Measurements from ENCODE around the gene OAT.
A peak's percentile ranks its signal among the peaks of the same experiment; 100 is the strongest.
"Not testable (repeated sequence)": the region's sequence is repeated elsewhere in the genome, so short reads cannot be mapped to it uniquely, and the experiment has no call there.

The OAT gene

DNA sequence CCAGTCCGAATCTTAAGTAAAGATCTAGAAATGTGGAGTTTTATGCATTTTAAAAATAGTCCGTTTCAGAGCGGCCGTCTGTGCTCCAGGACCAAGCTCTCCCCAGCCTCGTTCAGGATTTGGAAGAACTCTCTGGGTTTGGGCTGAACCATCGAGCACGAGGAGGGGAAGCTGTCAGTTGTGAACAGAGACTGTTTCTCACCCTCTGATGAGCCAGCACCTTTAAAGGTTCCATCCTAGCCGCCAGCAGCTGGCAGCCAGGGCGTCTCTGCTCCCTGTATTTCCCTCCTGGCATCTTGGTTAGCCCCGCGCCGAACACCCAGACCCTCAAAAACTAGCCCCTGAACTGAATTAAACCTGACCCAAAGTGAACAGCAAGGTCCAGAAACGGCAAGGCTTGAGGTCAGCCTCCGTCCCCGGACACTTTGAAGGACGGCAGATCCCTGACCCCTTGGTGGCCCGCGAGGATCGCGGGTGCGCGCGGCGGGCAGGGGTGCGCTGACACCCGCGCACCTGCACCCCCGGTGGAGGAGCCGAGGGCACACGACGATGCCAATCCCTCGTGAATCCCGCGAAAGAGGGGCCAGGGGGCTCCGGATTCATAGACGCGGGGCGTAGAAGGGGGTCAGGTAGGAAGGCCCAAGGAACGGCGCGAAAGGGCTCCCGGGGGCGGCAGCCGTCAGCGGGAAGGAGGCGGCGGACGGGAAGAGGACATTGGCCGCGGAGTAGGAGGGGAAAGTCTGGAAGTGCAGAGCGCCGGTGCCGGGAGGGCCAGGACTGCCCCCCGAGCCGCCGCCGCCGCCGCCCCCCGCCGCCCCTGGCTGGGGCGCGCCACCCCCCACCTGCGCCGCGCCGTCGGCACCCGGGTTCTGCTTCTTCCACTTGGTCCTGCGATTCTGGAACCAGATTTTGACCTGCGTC lies 28.4 kb upstream of the OAT start:
- no peaks in the 10 kb centered on the region for H3K9me3 ChIP-seq (ENCODE audit: control insufficient read depth, insufficient read depth, low read depth, low read length)
- no peaks in the 10 kb centered on the region for H3K36me3 ChIP-seq (ENCODE audit: control insufficient read depth, insufficient read depth, low read length)
- peaks cover 56% of the 10 kb centered on the region for H3K27me3 ChIP-seq (ENCODE audit: control insufficient read depth, insufficient read depth, low read length)
- peak overlapping the region; percentile 65 for H3K9ac ChIP-seq (ENCODE audit: low read length)
- peak overlapping the region; percentile 58 for H3K4me3 ChIP-seq (ENCODE audit: low read depth, low read length)
- H3K4me1 ChIP-seq (ENCODE audit: control insufficient read depth, insufficient read depth, low read length): peaks cover 17% of the 10 kb centered on the region
- no peak overlapping the region for H3K27ac ChIP-seq (ENCODE audit: low read depth, low read length)

DNA sequence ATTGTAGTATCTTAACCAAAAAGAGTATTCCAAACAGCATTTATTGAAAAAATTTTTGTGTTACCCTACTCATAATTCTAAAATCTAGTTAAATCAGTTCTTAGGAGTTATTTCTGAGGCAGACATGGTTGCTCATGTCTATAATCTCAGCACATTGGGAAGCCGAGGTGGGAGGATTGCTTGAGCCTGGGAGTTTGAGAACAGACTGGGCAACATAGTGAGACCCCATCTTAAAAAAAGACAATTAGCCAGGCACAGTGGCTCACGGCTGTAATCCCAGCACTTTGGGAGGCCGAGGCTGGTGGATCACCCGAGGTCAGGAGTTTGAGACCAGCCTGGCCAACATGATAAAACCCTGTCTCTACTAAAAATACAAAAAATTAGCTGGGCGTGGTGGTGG lies 23.0 kb upstream of the OAT start:
- H3K9me3 ChIP-seq (ENCODE audit: control insufficient read depth, insufficient read depth, low read depth, low read length); H3K4me3 ChIP-seq (ENCODE audit: low read depth, low read length); H3K9ac ChIP-seq (ENCODE audit: low read length); H3K36me3 ChIP-seq (ENCODE audit: control insufficient read depth, insufficient read depth, low read length); H3K4me1 ChIP-seq (ENCODE audit: control insufficient read depth, insufficient read depth, low read length); H3K27ac ChIP-seq (ENCODE audit: low read depth, low read length): not testable (repeated sequence)
- peaks cover 11% of the 10 kb centered on the region for H3K27me3 ChIP-seq (ENCODE audit: control insufficient read depth, insufficient read depth, low read length)

DNA sequence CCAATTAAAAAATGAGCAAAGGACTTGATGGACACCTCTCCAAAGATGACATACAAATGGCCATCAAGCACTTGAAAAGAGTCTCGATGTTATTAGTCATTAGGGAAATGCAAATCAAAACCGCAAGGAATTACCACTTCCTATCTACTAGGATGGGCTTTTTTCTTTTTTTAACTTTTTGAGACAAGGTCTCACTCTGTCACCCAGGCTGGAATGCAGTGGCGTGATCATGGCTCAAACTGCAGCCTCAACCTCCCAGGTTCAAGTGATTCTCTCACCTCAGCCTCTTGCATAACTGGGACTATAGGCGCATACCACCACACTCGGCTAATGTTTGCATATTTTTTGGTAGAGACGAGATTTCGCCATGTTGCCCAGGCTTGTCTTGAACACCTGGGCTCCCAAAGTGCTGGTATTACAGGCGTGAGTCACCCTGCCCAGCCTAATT lies 17.5 kb upstream of the OAT start:
- no peak overlapping the region for H3K27ac ChIP-seq (ENCODE audit: low read depth, low read length)
- no peak overlapping the region for H3K9ac ChIP-seq (ENCODE audit: low read length)
- no peaks in the 10 kb centered on the region for H3K27me3 ChIP-seq (ENCODE audit: control insufficient read depth, insufficient read depth, low read length)
- no peaks in the 10 kb centered on the region for H3K4me1 ChIP-seq (ENCODE audit: control insufficient read depth, insufficient read depth, low read length)
- no peaks in the 10 kb centered on the region for H3K9me3 ChIP-seq (ENCODE audit: control insufficient read depth, insufficient read depth, low read depth, low read length)
- H3K4me3 ChIP-seq (ENCODE audit: low read depth, low read length): no peak overlapping the region
- no peaks in the 10 kb centered on the region for H3K36me3 ChIP-seq (ENCODE audit: control insufficient read depth, insufficient read depth, low read length)

DNA sequence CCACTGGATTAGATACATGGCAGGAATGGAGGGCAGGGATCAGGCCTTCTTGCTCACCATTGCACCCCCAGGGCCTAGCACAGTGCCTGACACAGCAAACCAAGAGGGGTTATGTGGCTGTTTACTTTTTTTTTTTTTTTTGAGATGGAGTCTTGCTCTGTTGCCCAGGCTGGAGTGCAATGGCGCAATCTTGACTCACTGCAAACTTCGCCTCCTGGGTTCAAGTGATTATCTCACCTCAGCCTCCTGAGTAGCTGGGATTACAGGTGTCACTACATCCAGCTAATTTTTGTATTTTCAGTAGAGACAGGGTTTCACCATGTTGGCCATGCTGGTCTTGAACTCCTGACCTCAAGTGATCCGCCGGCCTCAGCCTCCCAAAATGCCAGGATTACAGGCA lies 17.0 kb upstream of the OAT start:
- H3K27me3 ChIP-seq (ENCODE audit: control insufficient read depth, insufficient read depth, low read length); H3K27ac ChIP-seq (ENCODE audit: low read depth, low read length): not testable (repeated sequence)

DNA sequence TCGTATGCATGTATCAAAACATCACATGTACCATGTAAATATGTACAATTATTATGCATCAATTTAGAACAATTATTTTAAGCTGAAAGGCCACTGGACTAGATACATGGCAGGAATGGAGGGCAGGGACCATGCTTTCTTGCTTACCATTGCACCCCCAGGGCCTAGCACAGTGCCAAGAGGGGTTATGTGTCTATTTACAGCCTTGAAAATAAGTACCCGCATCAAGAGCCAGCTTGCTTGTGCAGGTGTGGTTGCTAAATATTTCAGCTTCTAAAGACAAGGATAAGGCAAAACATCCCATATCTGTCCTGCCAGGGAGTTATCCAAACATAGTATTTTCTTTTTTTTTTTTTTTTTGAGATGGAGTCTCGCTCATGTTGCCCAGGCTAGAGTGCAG lies 14.7 kb upstream of the OAT start:
- Histone ChIP-seq H3K36me3 (ENCODE audit: control insufficient read depth, insufficient read depth, low read length) (no peaks in the 10 kb centered on the region), H3K4me3 (ENCODE audit: low read depth, low read length) (no peak overlapping the region), H3K4me1 (ENCODE audit: control insufficient read depth, insufficient read depth, low read length) (peaks cover 8% of the 10 kb centered on the region), H3K27ac (ENCODE audit: low read depth, low read length) (no peak overlapping the region), H3K9ac (ENCODE audit: low read length) (no peak overlapping the region), H3K27me3 (ENCODE audit: control insufficient read depth, insufficient read depth, low read length) (no peaks in the 10 kb centered on the region), H3K9me3 (ENCODE audit: control insufficient read depth, insufficient read depth, low read depth, low read length) (no peaks in the 10 kb centered on the region)

More for the DNA sequence above, 17.0 kb upstream of the OAT start:
- H3K9me3 ChIP-seq (ENCODE audit: control insufficient read depth, insufficient read depth, low read depth, low read length); H3K36me3 ChIP-seq (ENCODE audit: control insufficient read depth, insufficient read depth, low read length); H3K9ac ChIP-seq (ENCODE audit: low read length); H3K4me3 ChIP-seq (ENCODE audit: low read depth, low read length); H3K4me1 ChIP-seq (ENCODE audit: control insufficient read depth, insufficient read depth, low read length): not testable (repeated sequence)

DNA sequence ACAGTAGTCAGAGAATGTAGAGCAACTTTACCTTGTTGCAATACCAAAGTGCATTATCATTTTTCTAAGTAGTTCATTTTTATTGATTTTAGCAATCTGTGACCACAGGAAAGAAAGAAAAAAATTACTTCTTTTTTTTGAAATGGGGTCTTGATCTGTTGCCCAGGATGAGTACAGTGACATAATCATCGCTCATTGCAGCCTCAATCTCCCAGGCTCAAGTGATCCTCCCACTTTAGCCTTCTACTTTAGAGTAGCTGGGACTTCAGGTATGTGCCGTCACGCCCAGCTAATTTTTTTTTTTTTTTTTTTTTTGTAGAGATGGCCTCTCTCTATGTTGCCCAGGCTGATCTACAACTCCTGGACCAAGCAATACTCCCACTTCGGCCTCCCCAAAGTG lies 11.4 kb upstream of the OAT start:
- H3K27me3 ChIP-seq (ENCODE audit: control insufficient read depth, insufficient read depth, low read length): no peaks in the 10 kb centered on the region
- H3K4me1 ChIP-seq (ENCODE audit: control insufficient read depth, insufficient read depth, low read length): peaks cover 11% of the 10 kb centered on the region

DNA sequence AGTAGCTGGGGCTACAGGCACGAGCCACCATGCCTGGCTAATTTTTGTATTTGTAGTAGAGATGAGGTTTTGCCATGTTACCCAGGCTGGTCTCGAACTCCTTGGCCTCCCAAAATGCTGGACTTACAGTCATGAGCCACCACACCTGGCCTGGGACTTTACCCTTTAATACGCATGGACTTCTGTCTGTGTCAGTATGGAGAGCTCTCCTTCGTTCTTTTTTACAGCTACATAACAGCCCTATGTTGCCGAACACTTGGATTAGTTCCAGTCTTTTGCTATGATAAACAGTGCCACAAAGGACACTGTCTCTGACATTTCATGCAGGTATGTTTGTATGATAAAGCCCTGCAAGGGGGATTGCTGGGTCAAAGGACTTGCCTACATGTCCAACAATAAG lies 10.9 kb upstream of the OAT start:
- no peaks in the 10 kb centered on the region for H3K27me3 ChIP-seq (ENCODE audit: control insufficient read depth, insufficient read depth, low read length)
- peaks cover 11% of the 10 kb centered on the region for H3K4me1 ChIP-seq (ENCODE audit: control insufficient read depth, insufficient read depth, low read length)
- no peak overlapping the region for H3K27ac ChIP-seq (ENCODE audit: low read depth, low read length)
- no peak overlapping the region for H3K4me3 ChIP-seq (ENCODE audit: low read depth, low read length)
- H3K9me3 ChIP-seq (ENCODE audit: control insufficient read depth, insufficient read depth, low read depth, low read length): no peaks in the 10 kb centered on the region
- H3K36me3 ChIP-seq (ENCODE audit: control insufficient read depth, insufficient read depth, low read length): no peaks in the 10 kb centered on the region
- no peak overlapping the region for H3K9ac ChIP-seq (ENCODE audit: low read length)

More for the DNA sequence above, 11.4 kb upstream of the OAT start:
- Histone ChIP-seq H3K9ac (ENCODE audit: low read length) (no peak overlapping the region), H3K9me3 (ENCODE audit: control insufficient read depth, insufficient read depth, low read depth, low read length) (no peaks in the 10 kb centered on the region), H3K36me3 (ENCODE audit: control insufficient read depth, insufficient read depth, low read length) (no peaks in the 10 kb centered on the region), H3K27ac (ENCODE audit: low read depth, low read length) (no peak overlapping the region), H3K4me3 (ENCODE audit: low read depth, low read length) (no peak overlapping the region)

DNA sequence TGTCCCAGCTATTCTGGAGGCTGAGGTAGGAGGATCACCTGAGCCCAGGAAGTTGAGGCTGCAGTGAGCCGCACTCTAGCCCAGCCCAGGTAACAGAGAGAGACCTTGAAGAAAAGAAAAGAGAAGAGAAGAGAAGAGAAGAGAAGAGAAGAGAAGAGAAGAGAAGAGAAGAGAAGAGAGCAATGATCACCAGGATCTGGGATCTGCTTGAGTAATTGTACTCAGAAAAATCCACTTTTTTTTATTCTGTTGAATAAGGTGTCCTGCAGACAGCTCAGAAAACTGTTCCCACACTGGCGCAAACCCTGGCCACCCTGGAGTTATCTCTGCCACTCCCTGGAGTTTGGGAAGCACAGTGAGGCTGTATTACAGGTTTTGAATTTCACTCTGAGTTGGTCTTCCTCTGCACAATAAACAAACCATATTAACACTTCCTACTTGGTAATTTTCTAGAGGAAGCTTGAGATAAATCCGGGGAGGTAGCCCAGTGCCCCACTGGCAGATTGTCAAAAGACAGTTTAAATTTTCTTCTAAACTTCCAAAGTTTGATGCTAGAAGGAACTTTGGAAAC lies 9.6 kb upstream of the OAT start:
- Histone ChIP-seq H3K36me3 (ENCODE audit: control insufficient read depth, insufficient read depth, low read length) (no peaks in the 10 kb centered on the region), H3K27ac (ENCODE audit: low read depth, low read length) (no peak overlapping the region), H3K27me3 (ENCODE audit: control insufficient read depth, insufficient read depth, low read length) (no peaks in the 10 kb centered on the region), H3K4me3 (ENCODE audit: low read depth, low read length) (no peak overlapping the region), H3K4me1 (ENCODE audit: control insufficient read depth, insufficient read depth, low read length) (peaks cover 18% of the 10 kb centered on the region), H3K9ac (ENCODE audit: low read length) (no peak overlapping the region), H3K9me3 (ENCODE audit: control insufficient read depth, insufficient read depth, low read depth, low read length) (no peaks in the 10 kb centered on the region)

DNA sequence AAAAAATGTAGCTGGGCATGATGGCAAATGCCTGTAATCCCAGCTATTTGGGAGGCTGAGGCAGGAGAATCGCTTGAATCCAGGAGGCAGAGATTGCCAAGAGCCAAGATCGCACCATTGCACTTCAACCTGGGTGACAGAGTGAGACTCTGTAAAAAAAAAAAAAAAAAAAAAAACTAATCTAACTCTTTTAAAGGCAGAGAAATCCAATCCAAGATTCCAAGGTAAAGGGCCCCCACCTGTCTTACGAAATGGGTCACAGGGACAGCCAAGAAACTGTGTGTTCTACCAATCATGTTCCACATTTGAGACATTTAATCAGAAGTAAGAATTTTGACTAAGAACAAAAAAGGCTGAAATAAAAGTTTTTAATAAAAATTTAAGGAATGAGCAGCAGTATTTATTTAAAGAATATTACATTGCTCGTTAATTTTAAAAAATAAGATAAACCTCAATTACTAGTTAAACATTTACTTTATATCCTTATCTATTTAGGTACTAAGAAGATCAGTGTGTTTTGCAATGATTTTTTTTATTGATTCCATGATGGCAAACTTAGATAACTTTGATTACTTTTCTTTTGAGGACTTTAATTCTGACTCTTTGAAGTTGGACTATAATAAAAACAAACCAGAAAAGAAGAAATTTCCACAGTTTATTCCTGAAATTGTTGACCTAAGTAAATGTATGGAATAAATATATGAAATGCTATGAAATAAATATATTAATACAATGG lies 6.7 kb upstream of the OAT start:
- H3K4me1 ChIP-seq (ENCODE audit: control insufficient read depth, insufficient read depth, low read length): peaks cover 18% of the 10 kb centered on the region
- H3K27me3 ChIP-seq (ENCODE audit: control insufficient read depth, insufficient read depth, low read length): 0 out of 2 replicates have a peak, but pooled peaks cover 2% of the 10 kb centered on the region

DNA sequence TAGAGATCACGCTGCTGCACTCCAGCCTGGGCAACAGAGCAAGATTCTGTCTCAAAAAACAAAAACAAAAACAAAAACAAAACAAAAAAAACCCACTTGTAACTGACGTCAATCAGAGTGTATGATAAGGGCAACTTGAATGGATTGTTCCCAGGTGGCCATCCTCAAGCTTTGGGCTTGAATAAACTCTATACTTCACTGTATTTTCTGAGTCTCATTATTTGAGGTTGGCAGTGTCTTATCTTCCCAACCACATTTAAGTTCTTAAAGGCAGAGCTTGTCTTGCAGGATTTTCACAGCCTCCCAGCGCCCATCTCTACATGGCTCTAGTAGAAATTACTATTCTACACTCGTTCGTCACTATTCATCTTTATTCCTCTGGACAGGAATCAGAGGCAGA lies 5.1 kb upstream of the OAT start:
- H3K27me3 ChIP-seq (ENCODE audit: control insufficient read depth, insufficient read depth, low read length): 0 out of 2 replicates have a peak, but pooled peaks cover 6% of the 10 kb centered on the region

More for the DNA sequence above, 6.7 kb upstream of the OAT start:
- H3K4me3 ChIP-seq (ENCODE audit: low read depth, low read length): no peak overlapping the region
- H3K9me3 ChIP-seq (ENCODE audit: control insufficient read depth, insufficient read depth, low read depth, low read length): no peaks in the 10 kb centered on the region
- no peaks in the 10 kb centered on the region for H3K36me3 ChIP-seq (ENCODE audit: control insufficient read depth, insufficient read depth, low read length)
- H3K9ac ChIP-seq (ENCODE audit: low read length): no peak overlapping the region
- H3K27ac ChIP-seq (ENCODE audit: low read depth, low read length): no peak overlapping the region

DNA sequence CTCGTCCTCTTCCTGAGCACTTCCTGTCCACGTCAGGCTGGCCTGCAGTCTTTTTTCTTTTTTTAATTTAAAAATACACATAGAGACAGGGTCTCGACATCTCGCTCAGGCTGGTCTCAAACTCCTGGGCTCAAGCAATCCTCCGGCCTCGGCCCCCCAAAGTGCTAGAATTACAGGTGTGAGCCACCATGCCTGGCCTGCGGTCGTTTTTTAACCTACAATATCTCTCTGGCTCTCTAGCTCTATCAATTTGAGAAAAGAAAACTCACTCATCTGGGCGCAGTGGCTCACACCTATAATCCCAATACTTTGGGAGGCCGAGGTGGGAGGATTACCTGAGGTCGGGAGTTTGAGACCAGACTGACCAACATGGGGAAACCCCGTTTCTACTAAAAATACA lies 4.0 kb upstream of the OAT start:
- peaks cover 12% of the 10 kb centered on the region; the same call in 1 of the 2 replicates for H3K4me1 ChIP-seq (ENCODE audit: control insufficient read depth, insufficient read depth, low read length)
- no peak overlapping the region for H3K27ac ChIP-seq (ENCODE audit: low read depth, low read length)
- H3K36me3 ChIP-seq (ENCODE audit: control insufficient read depth, insufficient read depth, low read length): no peaks in the 10 kb centered on the region
- H3K9ac ChIP-seq (ENCODE audit: low read length): no peak overlapping the region
- no peak overlapping the region for H3K4me3 ChIP-seq (ENCODE audit: low read depth, low read length)
- H3K9me3 ChIP-seq (ENCODE audit: control insufficient read depth, insufficient read depth, low read depth, low read length): no peaks in the 10 kb centered on the region
- H3K27me3 ChIP-seq (ENCODE audit: control insufficient read depth, insufficient read depth, low read length): 0 out of 2 replicates have a peak, but pooled peaks cover 6% of the 10 kb centered on the region

More for the DNA sequence above, 5.1 kb upstream of the OAT start:
- Histone ChIP-seq H3K36me3 (ENCODE audit: control insufficient read depth, insufficient read depth, low read length) (no peaks in the 10 kb centered on the region), H3K4me3 (ENCODE audit: low read depth, low read length) (no peak overlapping the region), H3K9me3 (ENCODE audit: control insufficient read depth, insufficient read depth, low read depth, low read length) (no peaks in the 10 kb centered on the region), H3K27ac (ENCODE audit: low read depth, low read length) (no peak overlapping the region), H3K9ac (ENCODE audit: low read length) (no peak overlapping the region), H3K4me1 (ENCODE audit: control insufficient read depth, insufficient read depth, low read length) (peaks cover 17% of the 10 kb centered on the region; the same call in 1 of the 2 replicates)
